ENCODE measurements around the gene IFNA16. TPM values are rescaled to one million over a fixed set of nuclear protein-coding genes. Genes with fewer than 3 reads are reported as not detected.
A peak's percentile ranks its signal among the peaks of the same experiment; 100 is the strongest.
"Not testable (repeated sequence)": the region's sequence is repeated elsewhere in the genome, so short reads cannot be mapped to it uniquely, and the experiment has no call there.

IFNA16 gene
- total RNA-seq, 1 experiment from 2014 or later, result not detected

- not testable (repeated sequence) for H3K4me1 Mint-ChIP-seq; H2BK12ac ChIP-seq (ENCODE audit: insufficient read length, low read depth, low read length); DNase-seq; H3K4me3 Mint-ChIP-seq; H3K27ac Mint-ChIP-seq; H3K4me2 ChIP-seq (ENCODE audit: insufficient read depth, insufficient read length, low read length); H2BK5ac ChIP-seq (ENCODE audit: insufficient read length, low read length); H3K27me3 ChIP-seq (ENCODE audit: insufficient read depth, low read length); H2AK5ac ChIP-seq (ENCODE audit: insufficient read length, low read length); H4K5ac ChIP-seq (ENCODE audit: insufficient read length, low read depth, low read length); H4K20me1 ChIP-seq (ENCODE audit: control insufficient read depth, insufficient read depth, insufficient read length); H3T11ph ChIP-seq (ENCODE audit: low read length); H3K9ac ChIP-seq (ENCODE audit: extremely low read depth, insufficient read length, low read length); H3K9me3 Mint-ChIP-seq; H4K8ac ChIP-seq (replicated peaks; ENCODE audit: insufficient read length, low read depth, low read length); H3K9me3 ChIP-seq (ENCODE audit: control insufficient read depth, low read depth, low read length); H2AFZ ChIP-seq (ENCODE audit: low read length); H3K79me2 ChIP-seq (ENCODE audit: insufficient read depth, low read length); H3K23ac ChIP-seq (ENCODE audit: insufficient read length, low read depth, low read length); H2BK20ac ChIP-seq (ENCODE audit: low read depth, low read length, poor library complexity, severe bottlenecking); H2BK120ac ChIP-seq (ENCODE audit: low read depth, low read length, poor library complexity, severe bottlenecking); H3K4ac ChIP-seq (ENCODE audit: low read depth, low read length); H3K14ac ChIP-seq (ENCODE audit: insufficient read depth, low read length); H3K56ac ChIP-seq (ENCODE audit: insufficient read length, low read depth, low read length); H3K4me1 ChIP-seq (ENCODE audit: insufficient read depth, low read length); H3K18ac ChIP-seq (ENCODE audit: insufficient read length, low read depth, low read length); H3K27ac ChIP-seq (ENCODE audit: insufficient read length, low read depth, low read length); H2BK15ac ChIP-seq (ENCODE audit: low read depth, low read length); H3K36me3 Mint-ChIP-seq (ENCODE audit: insufficient read depth in 1 of 3, low read depth in 3 of 3); H3K23me2 ChIP-seq (ENCODE audit: insufficient read length, low read depth, low read length, poor library complexity, severe bottlenecking); H3K79me1 ChIP-seq (ENCODE audit: insufficient read depth, low read depth, low read length, poor library complexity, severe bottlenecking); H4K91ac ChIP-seq (ENCODE audit: insufficient read length, low read depth, low read length)
- TF ChIP-seq, protein P1, sequence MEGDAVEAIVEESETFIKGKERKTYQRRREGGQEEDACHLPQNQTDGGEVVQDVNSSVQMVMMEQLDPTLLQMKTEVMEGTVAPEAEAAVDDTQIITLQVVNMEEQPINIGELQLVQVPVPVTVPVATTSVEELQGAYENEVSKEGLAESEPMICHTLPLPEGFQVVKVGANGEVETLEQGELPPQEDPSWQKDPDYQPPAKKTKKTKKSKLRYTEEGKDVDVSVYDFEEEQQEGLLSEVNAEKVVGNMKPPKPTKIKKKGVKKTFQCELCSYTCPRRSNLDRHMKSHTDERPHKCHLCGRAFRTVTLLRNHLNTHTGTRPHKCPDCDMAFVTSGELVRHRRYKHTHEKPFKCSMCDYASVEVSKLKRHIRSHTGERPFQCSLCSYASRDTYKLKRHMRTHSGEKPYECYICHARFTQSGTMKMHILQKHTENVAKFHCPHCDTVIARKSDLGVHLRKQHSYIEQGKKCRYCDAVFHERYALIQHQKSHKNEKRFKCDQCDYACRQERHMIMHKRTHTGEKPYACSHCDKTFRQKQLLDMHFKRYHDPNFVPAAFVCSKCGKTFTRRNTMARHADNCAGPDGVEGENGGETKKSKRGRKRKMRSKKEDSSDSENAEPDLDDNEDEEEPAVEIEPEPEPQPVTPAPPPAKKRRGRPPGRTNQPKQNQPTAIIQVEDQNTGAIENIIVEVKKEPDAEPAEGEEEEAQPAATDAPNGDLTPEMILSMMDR (conservative IDR thresholded peaks at IDR 0.05), result peak; percentile 75
- peaks cover 13% of the 10 kb centered on the region for H3K27me3 Mint-ChIP-seq (ENCODE audit: low read depth)
- WGBS (ENCODE audit: extremely low coverage, insufficient read length, low lambda C conversion rate), result no CpG with 5 or more reads among the region's 6 CpGs
Observed at GRCh38 chr9:21194867-21195776, 22.0 kb downstream of the IFNA16 start.

- not testable (repeated sequence) for H3K4me1 ChIP-seq (ENCODE audit: insufficient read depth, low read length); H4K5ac ChIP-seq (ENCODE audit: insufficient read length, low read depth, low read length); H2BK120ac ChIP-seq (ENCODE audit: low read depth, low read length, poor library complexity, severe bottlenecking); H3T11ph ChIP-seq (ENCODE audit: low read length); H3K27ac ChIP-seq (ENCODE audit: insufficient read length, low read depth, low read length); H3K4ac ChIP-seq (ENCODE audit: low read depth, low read length); H2BK12ac ChIP-seq (ENCODE audit: insufficient read length, low read depth, low read length); H2BK5ac ChIP-seq (ENCODE audit: insufficient read length, low read length); H4K8ac ChIP-seq (replicated peaks; ENCODE audit: insufficient read length, low read depth, low read length); H3K27me3 Mint-ChIP-seq (ENCODE audit: low read depth); H3K23ac ChIP-seq (ENCODE audit: insufficient read length, low read depth, low read length); H3K4me3 Mint-ChIP-seq; H3K27me3 ChIP-seq (ENCODE audit: insufficient read depth, low read length); DNase-seq; H3K4me1 Mint-ChIP-seq; H3K9ac ChIP-seq (ENCODE audit: extremely low read depth, insufficient read length, low read length); H2BK15ac ChIP-seq (ENCODE audit: low read depth, low read length); H3K36me3 Mint-ChIP-seq (ENCODE audit: insufficient read depth in 1 of 3, low read depth in 3 of 3); H4K91ac ChIP-seq (ENCODE audit: insufficient read length, low read depth, low read length); H2AK5ac ChIP-seq (ENCODE audit: insufficient read length, low read length); H3K56ac ChIP-seq (ENCODE audit: insufficient read length, low read depth, low read length); H3K27ac Mint-ChIP-seq; H4K20me1 ChIP-seq (ENCODE audit: control insufficient read depth, insufficient read depth, insufficient read length); H3K23me2 ChIP-seq (ENCODE audit: insufficient read length, low read depth, low read length, poor library complexity, severe bottlenecking); H3K79me1 ChIP-seq (ENCODE audit: insufficient read depth, low read depth, low read length, poor library complexity, severe bottlenecking); H3K18ac ChIP-seq (ENCODE audit: insufficient read length, low read depth, low read length); H3K9me3 Mint-ChIP-seq; H2AFZ ChIP-seq (ENCODE audit: low read length); H3K79me2 ChIP-seq (ENCODE audit: insufficient read depth, low read length); H3K14ac ChIP-seq (ENCODE audit: insufficient read depth, low read length); H2BK20ac ChIP-seq (ENCODE audit: low read depth, low read length, poor library complexity, severe bottlenecking); H3K9me3 ChIP-seq (ENCODE audit: control insufficient read depth, low read depth, low read length); H3K4me2 ChIP-seq (ENCODE audit: insufficient read depth, insufficient read length, low read length)
- no CpG with 5 or more reads among the region's 3 CpGs for WGBS (ENCODE audit: extremely low coverage, insufficient read length, low lambda C conversion rate)
Observed at GRCh38 chr9:21187487-21187886, 29.6 kb downstream of the IFNA16 start, which contains the start of gene IFNA4. Gene IFNA4, minus strand, starts transcription at chr9:21187587. Its CDS starts 56 bp downstream, at chr9:21187531.
